ENCODE results near the gene KIAA1958.

KIAA1958 gene

GRCh38 chr9:112486221-112487007 is at the start of gene KIAA1958:
KIAA1958 (plus strand) TSS chr9:112486827; CDS start chr9:112574081, 87,254 bp downstream.
- DNase-seq: peak; percentile 81

GRCh38 chr9:112437406-112437805 is 49.2 kb upstream of the KIAA1958 start:
- no peak for DNase-seq

GRCh38 chr9:112439171-112439570 is 47.5 kb upstream of the KIAA1958 start:
- DNase-seq: no peak

- no peak for DNase-seq
Measured at GRCh38 chr9:112439825-112440224, 46.8 kb upstream of the KIAA1958 start.

- peak in 1 of 2 experiments; percentile 2 for DNase-seq
Measured at GRCh38 chr9:112443200-112443599, 43.4 kb upstream of the KIAA1958 start.

GRCh38 chr9:112443636-112444035 is 43.0 kb upstream of the KIAA1958 start:
- DNase-seq: no peak

- DNase-seq: no peak
Measured at GRCh38 chr9:112445196-112445595, 41.4 kb upstream of the KIAA1958 start.

- DNase-seq: no peak
Measured at GRCh38 chr9:112446080-112446479, 40.5 kb upstream of the KIAA1958 start.

GRCh38 chr9:112446526-112446925 is 40.1 kb upstream of the KIAA1958 start:
- DNase-seq: no peak

GRCh38 chr9:112447283-112447761 is 39.3 kb upstream of the KIAA1958 start:
- no peak for DNase-seq

GRCh38 chr9:112462855-112463254 is 23.8 kb upstream of the KIAA1958 start:
- no peak for DNase-seq

GRCh38 chr9:112465352-112465751 is 21.3 kb upstream of the KIAA1958 start:
- DNase-seq: no peak

GRCh38 chr9:112472996-112473395 is 13.6 kb upstream of the KIAA1958 start:
- DNase-seq: no peak

GRCh38 chr9:112473986-112474385 is 12.6 kb upstream of the KIAA1958 start:
- DNase-seq: no peak

GRCh38 chr9:112475318-112475717 is 11.3 kb upstream of the KIAA1958 start:
- no peak for DNase-seq

GRCh38 chr9:112477330-112477729 is 9.3 kb upstream of the KIAA1958 start:
- no peak for DNase-seq

GRCh38 chr9:112479221-112479620 is 7.4 kb upstream of the KIAA1958 start:
- no peak for DNase-seq

GRCh38 chr9:112484607-112485006 is 2.0 kb upstream of the KIAA1958 start:
- no peak for DNase-seq

GRCh38 chr9:112485574-112485973 is 1.1 kb upstream of the KIAA1958 start:
- no peak for DNase-seq

GRCh38 chr9:112487008-112487798 is 576 bp downstream of the KIAA1958 start:
- peak; percentile 45 to 60 for DNase-seq

GRCh38 chr9:112487799-112488340 is 1.2 kb downstream of the KIAA1958 start:
- DNase-seq: no peak

- DNase-seq: no peak
Measured at GRCh38 chr9:112489039-112489546, 2.5 kb downstream of the KIAA1958 start.
